Right cardiac atrium (tissue), 5 donors: ENCODE data around the gene MAP3K2. TPM values are rescaled to one million over a fixed set of nuclear protein-coding genes. Genes with fewer than 3 reads are reported as not detected.

Source experiments
- ATAC-seq, 2 donors: fragments of 200-7000 bp; cut with Tn5 transposase; one replicate each; pipeline versions ENCODE4 v1.8.0 to v1.9.1; 2020; ENCODE audit warnings: moderate library complexity in 2 of 2, mild to moderate bottlenecking in 1 of 2
- DNase-seq, 3 donors: peaks; one replicate each; pipeline ENCODE4 v3.0.0-alpha.2; 2020
- H3K27ac ChIP-seq: one replicate; pipeline ENCODE4 v1.5.1; 2013; ENCODE audit warnings: mild to moderate bottlenecking, low read length, control low read depth, moderate library complexity
- H3K27me3 ChIP-seq: one replicate; pipeline ENCODE4 v1.6.1; 2013; ENCODE audit not compliant: control insufficient read depth, insufficient read depth
- H3K4me1 ChIP-seq: one replicate; pipeline ENCODE4 v1.6.1; 2013; ENCODE audit warnings: low read length; ENCODE audit not compliant: control insufficient read depth, insufficient read depth
- H3K4me3 ChIP-seq: one replicate; pipeline ENCODE4 v1.5.1; 2013; ENCODE audit warnings: low read length, control low read depth
- H3K9me3 ChIP-seq: one replicate; pipeline ENCODE4 v1.6.1; 2013; ENCODE audit warnings: low read length; ENCODE audit not compliant: control insufficient read depth
- WGBS: extraction: QIAGEN DNeasy Blood & Tissue Kit; methylation state at CpG from one replicate; pipeline ENCODE4 v1.1.7; 2013; 5-methylcytosine and 5-hydroxymethylcytosine counted together
- intact Hi-C, 4 donors: fragments of 100-400 bp; cut with DNase I; formaldehyde crosslinking; loops; one replicate each; pipeline versions ENCODE4 v1.11.0 to v1.14.0; 2022 to 2023
- polyA plus RNA-seq: library from polyadenylated mRNA; stranded (reverse); fragments of 200-250 nt; gene quantifications from one replicate; pipeline ENCODE4 v1.2.3, GENCODE V29; 2013
- total RNA-seq, 4 donors: library from RNA; stranded (reverse); fragmentation: NEBNext Ultra II Directional; extraction: Animal tissue kit (Norgen Biotek cat#: 25700); gene quantifications; one replicate each; pipeline ENCODE4 v1.2.1, GENCODE V29; 2021
- donor health status: healthy with polysubstance abuse.
- donor health status: DM: no; HTN: yes; CAD: no.
- donor health status: DM: no; HTN: no; CAD: no.
- donor health status: DM: no; HTN: yes; CAD: no; lungs with severe emphysema.
- donor health status: DM: yes; HTN: yes; CAD: no.

Gene MAP3K2
- total and polyA plus RNA-seq, 5 donors: 4.3 to 34.3 (median 30.7) TPM

- H3K4me3 ChIP-seq: no peak overlapping the region
- H3K27me3 ChIP-seq: no peaks in the 10 kb centered on the region
- intact Hi-C loops: no loop called here
- DNase-seq (no peak), ATAC-seq (no peak)
- WGBS: 90% methylated on average over 4 of the region's 4 CpGs
- H3K4me1 ChIP-seq: no peaks in the 10 kb centered on the region
- no peak overlapping the region for H3K27ac ChIP-seq
- H3K9me3 ChIP-seq: no peaks in the 10 kb centered on the region
Observed at GRCh38 chr2:127309468-127309867, 78.3 kb downstream of the MAP3K2 start.

- no peak for DNase-seq
- Histone ChIP-seq H3K9me3 (no peaks in the 10 kb centered on the region), H3K4me1 (no peaks in the 10 kb centered on the region), H3K27me3 (no peaks in the 10 kb centered on the region), H3K27ac (no peak overlapping the region), H3K4me3 (no peak overlapping the region)
- ATAC-seq: no peak
- intact Hi-C loops: no loop called here
- 87% methylated on average over 7 of the region's 7 CpGs for WGBS
Observed at GRCh38 chr2:127308586-127309138, 79.1 kb downstream of the MAP3K2 start.

DNA sequence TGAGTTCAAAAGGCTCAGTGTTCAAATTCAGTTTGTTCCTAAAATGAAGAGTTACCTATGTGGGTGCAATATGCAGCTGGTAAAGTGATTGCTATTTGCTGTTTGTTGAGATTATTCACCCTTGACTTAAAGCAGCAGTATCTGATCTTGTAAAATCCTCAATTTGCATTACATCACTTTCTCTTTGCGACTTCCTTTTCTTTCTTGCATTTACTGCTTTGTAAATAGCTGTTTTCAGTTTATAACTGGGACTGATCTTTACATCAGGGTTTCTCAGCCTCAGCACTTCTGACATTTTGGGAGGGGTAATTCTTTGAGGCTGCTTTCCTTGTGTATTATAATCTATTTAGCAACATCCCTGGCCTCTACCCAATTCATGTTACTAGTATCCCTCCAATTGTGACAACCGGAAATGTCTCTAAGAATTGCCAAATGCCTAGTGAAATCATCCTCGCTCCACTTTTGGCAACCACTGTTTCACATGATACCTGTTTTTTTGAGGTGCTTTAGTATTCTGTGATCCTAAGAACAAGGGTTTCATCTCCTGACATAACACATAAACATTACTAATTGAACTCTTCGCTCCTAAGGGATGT, 81.7 kb downstream of the MAP3K2 start:
- H3K9me3 ChIP-seq: no peaks in the 10 kb centered on the region
- no peaks in the 10 kb centered on the region for H3K27me3 ChIP-seq
- intact Hi-C loops: no loop called here
- DNase-seq (no peak), ATAC-seq (no peak)
- no peak overlapping the region for H3K27ac ChIP-seq
- no peak overlapping the region for H3K4me3 ChIP-seq
- 80% methylated on average over 4 of the region's 4 CpGs for WGBS
- H3K4me1 ChIP-seq: no peaks in the 10 kb centered on the region

GRCh38 chr2:127302168-127302567, 85.6 kb downstream of the MAP3K2 start:
- H3K27ac ChIP-seq: no peak overlapping the region
- no peak for ATAC-seq
- intact Hi-C loops: no loop called here
- WGBS: 97% methylated on average over 1 of the region's 1 CpG
- no peak for DNase-seq
- H3K27me3 ChIP-seq: no peaks in the 10 kb centered on the region
- H3K4me1 ChIP-seq: no peaks in the 10 kb centered on the region
- H3K4me3 ChIP-seq: no peak overlapping the region
- no peaks in the 10 kb centered on the region for H3K9me3 ChIP-seq

DNA sequence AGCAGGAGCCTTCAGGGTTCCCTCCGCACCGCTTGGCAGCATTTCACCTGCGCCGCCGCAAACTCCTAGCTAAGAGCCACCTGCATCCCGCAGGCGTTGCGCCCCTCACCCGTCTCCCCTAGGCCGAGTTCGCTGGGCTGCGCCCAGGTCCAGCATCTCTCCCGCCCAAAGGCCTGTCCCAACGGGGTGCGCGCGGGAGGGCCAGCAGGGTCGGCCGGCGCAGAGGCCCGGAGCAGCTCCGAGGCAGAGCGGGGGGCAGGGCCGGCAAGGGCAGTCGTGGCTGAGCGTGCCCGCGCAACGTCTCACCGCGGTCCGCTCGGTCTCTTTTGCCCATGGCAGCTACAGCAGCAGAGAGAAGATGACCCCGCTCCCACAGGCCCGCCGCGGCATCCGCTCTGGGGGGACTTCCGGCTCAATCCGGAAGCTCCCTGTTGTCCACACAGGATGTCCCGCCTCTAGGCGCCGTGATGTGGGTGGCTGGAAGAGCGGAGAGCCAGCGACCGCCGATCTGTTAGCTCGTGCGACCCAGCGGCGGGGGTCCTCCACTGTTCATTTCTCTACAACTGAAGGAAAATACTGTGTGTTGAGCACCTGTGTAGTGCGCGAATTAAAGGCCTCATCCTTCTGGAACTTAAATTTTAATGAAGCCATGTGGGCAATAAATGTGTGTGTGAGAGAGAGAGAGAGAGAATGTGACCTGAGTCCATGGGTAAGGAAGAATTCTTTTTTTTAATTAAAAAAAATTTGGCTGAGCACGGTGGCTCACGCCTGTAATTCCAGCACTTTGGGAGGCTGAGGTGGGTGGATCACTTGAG, 93.8 kb downstream of the MAP3K2 start, which contains the start of gene ERCC3:
TSS of gene ERCC3 (minus strand) at position 397 of the 815 bp plus-strand sequence. CDS start at position 334, 63 bp downstream.
- Histone ChIP-seq H3K4me3 (peak within 1 kb of the TSS; percentile 65), H3K4me1 (peaks cover 2% of the 10 kb centered on the region), H3K27me3 (no peaks in the 10 kb centered on the region), H3K9me3 (no peaks in the 10 kb centered on the region), H3K27ac (no peak within 1 kb of the TSS)
- ATAC-seq: peak; percentile 98
- intact Hi-C loops: no loop called here
- DNase-seq: peak; percentile 91 to 96 (median 95)
- under 1% methylated on average over 55 of the region's 55 CpGs for WGBS

DNA sequence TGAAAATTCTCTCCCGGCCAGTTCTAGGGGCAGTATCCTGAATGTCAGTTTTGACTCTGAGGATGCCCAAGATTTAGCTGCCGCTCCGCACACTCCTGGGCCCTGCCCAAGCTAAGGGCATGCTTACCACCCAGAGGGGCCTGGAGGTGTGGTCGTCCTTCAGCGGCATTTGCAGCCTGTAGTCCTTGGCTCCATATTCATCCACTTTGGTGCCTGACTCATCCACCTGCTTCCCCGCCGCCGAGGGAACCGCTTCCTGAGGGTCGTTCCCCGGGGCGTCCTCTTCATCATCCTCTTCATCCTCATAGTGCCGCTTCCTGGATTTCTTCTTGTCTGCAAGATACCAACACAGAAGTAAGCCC, 94.4 kb downstream of the MAP3K2 start:
- peaks cover 2% of the 10 kb centered on the region for H3K4me1 ChIP-seq
- DNase-seq (peak in 1 of 3 donors; percentile 54), ATAC-seq (peak; percentile 3 to 35)
- 14% methylated on average over 13 of the region's 13 CpGs for WGBS
- intact Hi-C loops: no loop called here
- no peak overlapping the region for H3K27ac ChIP-seq
- H3K27me3 ChIP-seq: no peaks in the 10 kb centered on the region
- H3K4me3 ChIP-seq: peak overlapping the region; percentile 65
- H3K9me3 ChIP-seq: no peaks in the 10 kb centered on the region

DNA sequence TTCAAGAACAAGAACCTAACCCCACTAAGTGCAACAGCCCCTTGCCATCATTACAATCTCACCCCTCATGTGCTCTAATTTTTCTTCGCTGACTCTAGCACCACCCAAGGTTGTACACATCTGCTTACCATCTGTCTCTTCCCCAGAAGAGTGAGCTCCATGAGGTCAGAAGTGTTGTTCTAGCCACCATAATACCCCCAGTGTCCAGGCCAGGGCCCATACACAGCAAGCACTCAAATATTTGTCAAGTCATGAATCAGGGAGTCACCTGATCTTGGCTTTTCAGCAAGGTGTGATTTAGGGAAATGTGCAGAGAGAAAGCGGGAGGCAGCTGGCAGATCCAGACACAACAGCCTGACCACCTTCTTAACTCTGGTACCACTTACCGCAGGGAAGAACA, 99.5 kb downstream of the MAP3K2 start:
- intact Hi-C loops: no loop called here
- ATAC-seq: no peak

DNA sequence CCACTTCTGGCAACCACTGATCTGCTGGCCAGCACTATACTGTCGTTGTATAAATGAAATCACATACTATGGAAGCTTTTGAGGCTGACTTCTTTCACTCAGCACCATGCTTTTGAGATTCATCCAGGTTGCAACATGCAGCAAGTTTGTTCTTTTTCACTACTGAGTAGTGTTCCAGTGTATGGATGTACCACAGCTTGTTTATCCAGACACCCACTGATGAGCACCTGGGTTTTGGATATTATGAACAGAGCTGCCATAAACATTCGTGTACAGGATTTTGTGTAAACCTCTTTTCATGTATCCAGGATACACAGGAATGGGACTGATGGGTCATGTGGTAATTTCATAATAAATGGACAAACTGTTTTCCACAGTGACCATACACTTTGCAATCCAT, 104.5 kb downstream of the MAP3K2 start:
- no peak overlapping the region for H3K4me3 ChIP-seq
- ATAC-seq: no peak
- H3K4me1 ChIP-seq: no peaks in the 10 kb centered on the region
- H3K27me3 ChIP-seq: no peaks in the 10 kb centered on the region
- H3K27ac ChIP-seq: no peak overlapping the region
- no peaks in the 10 kb centered on the region for H3K9me3 ChIP-seq
- intact Hi-C loops: no loop called here
- WGBS: 100% methylated on average over 2 of the region's 2 CpGs
- no peak for DNase-seq

More for the DNA sequence above, 99.5 kb downstream of the MAP3K2 start:
- WGBS: over 99% methylated on average over 3 of the region's 3 CpGs
- Histone ChIP-seq H3K27ac (no peak overlapping the region), H3K4me1 (peaks cover 2% of the 10 kb centered on the region), H3K9me3 (no peaks in the 10 kb centered on the region), H3K27me3 (no peaks in the 10 kb centered on the region), H3K4me3 (no peak overlapping the region)
- DNase-seq: no peak

DNA sequence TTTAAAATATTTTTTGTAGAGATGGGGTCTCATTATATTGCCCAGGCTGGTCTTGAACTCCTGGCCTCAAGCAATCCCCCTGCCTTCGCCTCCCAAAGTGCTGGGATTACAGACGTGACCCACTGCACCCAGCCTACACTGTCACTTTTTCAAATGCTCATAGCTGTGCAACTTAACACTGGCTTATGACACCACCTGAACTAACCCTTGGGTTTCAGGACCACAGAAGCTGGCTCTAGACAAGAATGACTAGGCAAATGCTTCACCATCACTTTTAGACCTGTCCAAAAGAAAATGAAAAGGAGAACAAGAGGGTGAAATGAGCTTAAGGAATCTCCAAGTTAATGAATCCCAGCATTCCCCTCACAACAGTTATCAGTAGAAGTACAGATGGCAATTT, 107.1 kb downstream of the MAP3K2 start:
- Histone ChIP-seq H3K9me3 (no peaks in the 10 kb centered on the region), H3K4me3 (no peak overlapping the region), H3K4me1 (no peaks in the 10 kb centered on the region), H3K27me3 (no peaks in the 10 kb centered on the region), H3K27ac (no peak overlapping the region)
- no peak for DNase-seq
- WGBS: 86% methylated on average over 2 of the region's 2 CpGs
- intact Hi-C loops: no loop called here
- ATAC-seq: no peak

- no peaks in the 10 kb centered on the region for H3K27me3 ChIP-seq
- 72% methylated on average over 5 of the region's 5 CpGs for WGBS
- no peak overlapping the region for H3K4me3 ChIP-seq
- no peaks in the 10 kb centered on the region for H3K4me1 ChIP-seq
- intact Hi-C loops: no loop called here
- no peak overlapping the region for H3K27ac ChIP-seq
- DNase-seq: no peak
- no peaks in the 10 kb centered on the region for H3K9me3 ChIP-seq
- ATAC-seq: no peak
Observed at GRCh38 chr2:127279781-127280180, 108.0 kb downstream of the MAP3K2 start.

- Histone ChIP-seq H3K27me3 (no peaks in the 10 kb centered on the region), H3K27ac (no peak overlapping the region), H3K4me3 (no peak overlapping the region), H3K9me3 (no peaks in the 10 kb centered on the region), H3K4me1 (no peaks in the 10 kb centered on the region)
- no peak for DNase-seq
- WGBS: 86% methylated on average over 3 of the region's 3 CpGs
- intact Hi-C loops: no loop called here
- ATAC-seq: no peak
Observed at GRCh38 chr2:127278959-127279358, 108.8 kb downstream of the MAP3K2 start.
